Lung (tissue), 12 donors: ENCODE measurements around the gene C1orf210. TPM values are rescaled to one million over a fixed set of nuclear protein-coding genes. Genes with fewer than 3 reads are reported as not detected.

ENCODE experiments used
- ATAC-seq: fragments of 200-7000 bp; cut with Tn5 transposase; one replicate; pipeline ENCODE4 v1.9.1; 2020; ENCODE audit warnings: moderate number of reproducible peaks; ENCODE audit not compliant: insufficient read depth, low FRiP score
- DNase-seq, 3 donors: peaks; one replicate each; pipeline ENCODE4 v3.0.0-alpha.2; 2013 to 2017
- H3K27ac ChIP-seq, 2 donors: one replicate each; pipeline ENCODE4 v1.5.1; 2013; ENCODE audit warnings: mild to moderate bottlenecking in 2 of 2, moderate library complexity in 2 of 2, control low read depth in 1 of 2, inconsistent platforms in 1 of 2, low read depth in 1 of 2, low read length in 1 of 2
- H3K27me3 ChIP-seq, 3 donors: one replicate each; pipeline ENCODE4 v1.5.1; 2013; ENCODE audit warnings: low read length in 2 of 3; ENCODE audit not compliant: control insufficient read depth in 3 of 3, insufficient read depth in 3 of 3
- H3K36me3 ChIP-seq, 4 donors: one replicate each; pipeline ENCODE4 v1.5.1; 2013; ENCODE audit warnings: low read length in 4 of 4, mild to moderate bottlenecking in 1 of 4, moderate library complexity in 1 of 4; ENCODE audit not compliant: control insufficient read depth in 4 of 4, insufficient read depth in 4 of 4
- H3K4me1 ChIP-seq, 5 donors: one replicate each; pipeline ENCODE4 v1.5.1; 2013; ENCODE audit warnings: low read length in 5 of 5, mild to moderate bottlenecking in 2 of 5, moderate library complexity in 1 of 5; ENCODE audit not compliant: control insufficient read depth in 5 of 5, insufficient read depth in 5 of 5
- H3K4me3 ChIP-seq: one replicate; pipeline ENCODE4 v1.5.1; 2013; ENCODE audit warnings: mild to moderate bottlenecking, control low read depth, moderate library complexity
- H3K9ac ChIP-seq, 2 donors: one replicate each; pipeline ENCODE4 v1.5.1; 2013; ENCODE audit warnings: low read length in 2 of 2, control low read depth in 1 of 2; ENCODE audit not compliant: insufficient read depth in 1 of 2
- H3K9me3 ChIP-seq, 4 donors: one replicate each; pipeline ENCODE4 v1.5.1; 2013; ENCODE audit warnings: low read length in 3 of 4, mild to moderate bottlenecking in 1 of 4, moderate library complexity in 1 of 4; ENCODE audit not compliant: control insufficient read depth in 4 of 4, insufficient read depth in 3 of 4
- CTCF ChIP-seq: IDR thresholded peaks from 2 replicates; pipeline ENCODE4 v1.5.1; 2012; ENCODE audit warnings: mild to moderate bottlenecking; ENCODE audit errors: control extremely low read depth, extremely low read depth
- WGBS, 2 donors: extraction: QIAGEN DNeasy Blood & Tissue Kit; methylation state at CpG; one replicate each; pipeline ENCODE4 v1.1.7; 2013; 5-methylcytosine and 5-hydroxymethylcytosine counted together
- polyA plus RNA-seq, 2 donors: library from polyadenylated mRNA; stranded (reverse); fragments of 200-250 nt; gene quantifications; one replicate each; pipeline ENCODE4 v1.2.1, GENCODE V29; 2013
- total RNA-seq, 2 donors: library from RNA; depleted of rRNA in 1 of 2; stranded (reverse); fragments of >200 nt in 1 of 2; gene quantifications; one replicate each; pipeline ENCODE4 v1.2.1, GENCODE V29; 2014 to 2021
- donor health status: control.
- donor health status: control.
- donor health status: Bipolar disorder and iron deficiency.
- donor health status: healthy.
- donor health status: DM: yes; HTN: yes; CAD: no.

The C1orf210 gene
- total and polyA plus RNA-seq, 4 donors = 10.4 to 25.9 (median 21.0) TPM

- no peak for TF ChIP-seq CTCF
- H3K9ac ChIP-seq = no peak overlapping the region
- DNase-seq (no peak), ATAC-seq (no peak)
- no peak overlapping the region for H3K4me3 ChIP-seq
- H3K27ac ChIP-seq = no peak overlapping the region
- no peaks in the 10 kb centered on the region for H3K27me3 ChIP-seq
- H3K36me3 ChIP-seq = peaks cover 0 to 9% (median 0%) of the 10 kb centered on the region in 4 donors
- 88 to 93% methylated on average over 19 of the region's 19 CpGs for WGBS, 2 donors
- H3K9me3 ChIP-seq = no peaks in the 10 kb centered on the region
- peaks cover 0 to 5% (median 0%) of the 10 kb centered on the region in 5 donors for H3K4me1 ChIP-seq
Measured at GRCh38 chr1:43312212-43312623, 26.8 kb upstream of the C1orf210 start.

GRCh38 chr1:43311521-43311920 is 26.1 kb upstream of the C1orf210 start:
- peaks cover 0 to 8% (median 0%) of the 10 kb centered on the region in 5 donors for H3K4me1 ChIP-seq
- DNase-seq (no peak), ATAC-seq (no peak)
- H3K9me3 ChIP-seq = no peaks in the 10 kb centered on the region
- H3K9ac ChIP-seq = no peak overlapping the region
- no peak overlapping the region for H3K4me3 ChIP-seq
- H3K36me3 ChIP-seq = peaks cover 0 to 14% (median 0%) of the 10 kb centered on the region in 4 donors
- 93 to 96% methylated on average over 9 of the region's 9 CpGs for WGBS, 2 donors
- no peak overlapping the region for H3K27ac ChIP-seq
- TF ChIP-seq CTCF = no peak
- no peaks in the 10 kb centered on the region for H3K27me3 ChIP-seq

- Histone ChIP-seq H3K27ac (peak overlapping the region in 1 of 2 donors; percentile 37), H3K4me3 (no peak overlapping the region), H3K36me3 (peaks cover 0 to 19% (median 0%) of the 10 kb centered on the region in 4 donors), H3K4me1 (peaks cover 0 to 24% (median 3%) of the 10 kb centered on the region in 5 donors), H3K9ac (no peak overlapping the region), H3K9me3 (no peaks in the 10 kb centered on the region), H3K27me3 (no peaks in the 10 kb centered on the region)
- ATAC-seq = no peak
- 88 to 91% methylated on average over 13 of the region's 13 CpGs for WGBS, 2 donors
- DNase-seq = no peak
- TF ChIP-seq CTCF = no peak
Measured at GRCh38 chr1:43309405-43310025, 24.1 kb upstream of the C1orf210 start.
